OCI-LY3 (cell line): ENCODE measurements around the gene AGFG1.

Experiments
- H2AFZ ChIP-seq: fragments of 200-600, 300-600 bp; shearing (Covaris generic); 2 replicates; pipeline ENCODE4 v1.6.0; 2014; ENCODE audit warnings: antibody characterized with exemption, low read depth, low read length
- H3K27ac ChIP-seq: fragments of 200-600, 300-600 bp; sonication (generic); 2 replicates; pipeline ENCODE4 v1.5.1; 2014; ENCODE audit warnings: mild to moderate bottlenecking, low read length, moderate library complexity, mixed read lengths
- H3K27me3 ChIP-seq: fragments of 200-600, 300-600 bp; sonication (generic); 2 replicates; pipeline ENCODE4 v1.6.1; 2014; ENCODE audit warnings: low read depth, low read length, mixed read lengths
- H3K36me3 ChIP-seq: fragments of 200-600, 300-600 bp; sonication (generic); replicated peaks from 2 replicates; pipeline ENCODE3; 2014; ENCODE audit warnings: low read depth, low read length, mixed read lengths
- H3K4me1 ChIP-seq: fragments of 300-600, 200-600 bp; sonication (generic); 2 replicates; pipeline ENCODE4 v1.6.1; 2014; ENCODE audit warnings: low read length, mixed read lengths
- H3K4me2 ChIP-seq: fragments of 200-600, 300-600 bp; sonication (generic); 2 replicates; pipeline ENCODE4 v1.6.1; 2014; ENCODE audit warnings: low read length, mixed read lengths
- H3K4me3 ChIP-seq: fragments of 300-600, 200-600 bp; sonication (generic); 2 replicates; pipeline ENCODE4 v1.5.1; 2014; ENCODE audit warnings: antibody characterized with exemption, mild to moderate bottlenecking, low read length, moderate library complexity
- H3K79me2 ChIP-seq: fragments of 300-600, 200-600 bp; shearing (Covaris generic); 2 replicates; pipeline ENCODE4 v1.6.1; 2014; ENCODE audit warnings: mild to moderate bottlenecking, low read length, mixed read lengths
- H3K9ac ChIP-seq: fragments of 300-600, 200-600 bp; shearing (Covaris generic); 2 replicates; pipeline ENCODE4 v1.6.0; 2014; ENCODE audit warnings: mild to moderate bottlenecking, low read length, moderate library complexity
- H3K9me3 ChIP-seq: fragments of 200-600, 300-600 bp; shearing (Covaris generic); 2 replicates; pipeline ENCODE4 v1.6.1; 2014; ENCODE audit warnings: low read length, mixed read lengths; ENCODE audit not compliant: insufficient read depth
- H4K20me1 ChIP-seq: fragments of 200-600, 300-600 bp; sonication (generic); 2 replicates; pipeline ENCODE4 v1.6.1; 2016; ENCODE audit warnings: low read length, mixed read lengths; ENCODE audit not compliant: insufficient read depth
- CTCF ChIP-seq: fragments of 200-600, 300-600 bp; sonication (generic); IDR thresholded peaks from 2 replicates; pipeline ENCODE4 v1.5.1; 2014; ENCODE audit warnings: antibody characterized with exemption, low read length, low read depth
- EZH2phosphoT487 ChIP-seq: fragments of 200-600 bp; shearing (Covaris generic); IDR thresholded peaks from 2 replicates; pipeline ENCODE4 v1.6.1; 2018; ENCODE audit warnings: antibody characterized with exemption, mixed run types, low read depth

The AGFG1 gene

GRCh38 chr2:227433171-227433570 lies 38.8 kb upstream of the AGFG1 start:
- H3K4me3 ChIP-seq, result no peak overlapping the region
- no peaks in the 10 kb centered on the region; the same call in 1 of the 2 replicates for H3K9me3 ChIP-seq
- no peaks in the 10 kb centered on the region for H4K20me1 ChIP-seq
- H3K79me2 ChIP-seq, result no peaks in the 10 kb centered on the region
- TF ChIP-seq CTCF (no peak), EZH2phosphoT487 (no peak)
- no peak overlapping the region for H3K9ac ChIP-seq
- H2AFZ ChIP-seq, result no peak overlapping the region
- no peaks in the 10 kb centered on the region for H3K36me3 ChIP-seq
- no peaks in the 10 kb centered on the region for H3K27me3 ChIP-seq
- H3K4me1 ChIP-seq, result no peaks in the 10 kb centered on the region
- H3K27ac ChIP-seq, result no peak overlapping the region
- H3K4me2 ChIP-seq, result no peak overlapping the region

GRCh38 chr2:227436436-227437174 lies 35.4 kb upstream of the AGFG1 start:
- Histone ChIP-seq H3K79me2 (no peaks in the 10 kb centered on the region), H2AFZ (no peak overlapping the region), H3K4me3 (no peak overlapping the region), H3K9me3 (no peaks in the 10 kb centered on the region; the same call in 1 of the 2 replicates), H3K36me3 (no peaks in the 10 kb centered on the region), H3K27ac (no peak overlapping the region), H4K20me1 (no peaks in the 10 kb centered on the region), H3K4me1 (no peaks in the 10 kb centered on the region), H3K9ac (no peak overlapping the region), H3K27me3 (no peaks in the 10 kb centered on the region), H3K4me2 (no peak overlapping the region)
- no peak for TF ChIP-seq EZH2phosphoT487
- TF ChIP-seq CTCF, result no peak

- H3K4me1 ChIP-seq, result peaks cover 5% of the 10 kb centered on the region
- no peaks in the 10 kb centered on the region for H3K27me3 ChIP-seq
- H3K27ac ChIP-seq, result no peak overlapping the region
- no peaks in the 10 kb centered on the region for H3K79me2 ChIP-seq
- H3K9ac ChIP-seq, result no peak overlapping the region
- H3K9me3 ChIP-seq, result no peaks in the 10 kb centered on the region
- H3K4me3 ChIP-seq, result no peak overlapping the region
- no peak overlapping the region for H3K4me2 ChIP-seq
- H3K36me3 ChIP-seq, result no peaks in the 10 kb centered on the region
- TF ChIP-seq CTCF, result no peak
- TF ChIP-seq EZH2phosphoT487, result no peak
- no peaks in the 10 kb centered on the region for H4K20me1 ChIP-seq
- no peak overlapping the region for H2AFZ ChIP-seq
These were observed 32.7 kb upstream of the AGFG1 start for GRCh38 chr2:227439214-227439613.

GRCh38 chr2:227442639-227443038 lies 29.3 kb upstream of the AGFG1 start:
- no peak for TF ChIP-seq EZH2phosphoT487
- no peak for TF ChIP-seq CTCF
- H3K79me2 ChIP-seq, result no peaks in the 10 kb centered on the region
- H3K9me3 ChIP-seq, result no peaks in the 10 kb centered on the region
- H3K27me3 ChIP-seq, result no peaks in the 10 kb centered on the region
- H3K9ac ChIP-seq, result no peak overlapping the region
- H3K4me3 ChIP-seq, result no peak overlapping the region
- H3K36me3 ChIP-seq, result no peaks in the 10 kb centered on the region
- no peak overlapping the region for H3K4me2 ChIP-seq
- H3K4me1 ChIP-seq, result peaks cover 5% of the 10 kb centered on the region
- no peak overlapping the region for H3K27ac ChIP-seq
- no peak overlapping the region for H2AFZ ChIP-seq
- no peaks in the 10 kb centered on the region for H4K20me1 ChIP-seq
